Mucosa of rectum (tissue), 2 donors: ENCODE results near the gene GPR55.
"Not testable (repeated sequence)": the region's sequence is repeated elsewhere in the genome, so short reads cannot be mapped to it uniquely, and the experiment has no call there.

ENCODE experiments used
- H3K27ac ChIP-seq, 2 donors: one replicate each; pipeline ENCODE4 v1.7.0; 2013; ENCODE audit warnings: inconsistent platforms in 2 of 2, low read depth in 2 of 2, low read length in 2 of 2
- H3K27me3 ChIP-seq, 2 donors: one replicate each; pipeline ENCODE4 v1.7.0; 2013; ENCODE audit warnings: low read length in 2 of 2; ENCODE audit not compliant: control insufficient read depth in 2 of 2, insufficient read depth in 2 of 2
- H3K36me3 ChIP-seq, 2 donors: one replicate each; pipeline ENCODE4 v1.7.0; 2013; ENCODE audit warnings: low read length in 2 of 2; ENCODE audit not compliant: control insufficient read depth in 2 of 2, insufficient read depth in 2 of 2
- H3K4me1 ChIP-seq, 2 donors: one replicate each; pipeline ENCODE4 v1.7.0; 2013; ENCODE audit warnings: low read length in 2 of 2, mild to moderate bottlenecking in 1 of 2; ENCODE audit not compliant: control insufficient read depth in 2 of 2, insufficient read depth in 2 of 2
- H3K4me3 ChIP-seq, 2 donors: one replicate each; pipeline ENCODE4 v1.7.0; 2013; ENCODE audit warnings: low read length in 2 of 2
- H3K9ac ChIP-seq, 2 donors: one replicate each; pipeline ENCODE4 v1.7.0; 2013; ENCODE audit warnings: low read length in 2 of 2, low read depth in 1 of 2, mild to moderate bottlenecking in 1 of 2
- H3K9me3 ChIP-seq, 2 donors: one replicate each; pipeline ENCODE4 v1.7.0; 2013; ENCODE audit warnings: low read length in 2 of 2; ENCODE audit not compliant: control insufficient read depth in 2 of 2
- donor health status: healthy.
- donor health status: Normal muscosa, but diverticular disease.

The GPR55 gene

DNA sequence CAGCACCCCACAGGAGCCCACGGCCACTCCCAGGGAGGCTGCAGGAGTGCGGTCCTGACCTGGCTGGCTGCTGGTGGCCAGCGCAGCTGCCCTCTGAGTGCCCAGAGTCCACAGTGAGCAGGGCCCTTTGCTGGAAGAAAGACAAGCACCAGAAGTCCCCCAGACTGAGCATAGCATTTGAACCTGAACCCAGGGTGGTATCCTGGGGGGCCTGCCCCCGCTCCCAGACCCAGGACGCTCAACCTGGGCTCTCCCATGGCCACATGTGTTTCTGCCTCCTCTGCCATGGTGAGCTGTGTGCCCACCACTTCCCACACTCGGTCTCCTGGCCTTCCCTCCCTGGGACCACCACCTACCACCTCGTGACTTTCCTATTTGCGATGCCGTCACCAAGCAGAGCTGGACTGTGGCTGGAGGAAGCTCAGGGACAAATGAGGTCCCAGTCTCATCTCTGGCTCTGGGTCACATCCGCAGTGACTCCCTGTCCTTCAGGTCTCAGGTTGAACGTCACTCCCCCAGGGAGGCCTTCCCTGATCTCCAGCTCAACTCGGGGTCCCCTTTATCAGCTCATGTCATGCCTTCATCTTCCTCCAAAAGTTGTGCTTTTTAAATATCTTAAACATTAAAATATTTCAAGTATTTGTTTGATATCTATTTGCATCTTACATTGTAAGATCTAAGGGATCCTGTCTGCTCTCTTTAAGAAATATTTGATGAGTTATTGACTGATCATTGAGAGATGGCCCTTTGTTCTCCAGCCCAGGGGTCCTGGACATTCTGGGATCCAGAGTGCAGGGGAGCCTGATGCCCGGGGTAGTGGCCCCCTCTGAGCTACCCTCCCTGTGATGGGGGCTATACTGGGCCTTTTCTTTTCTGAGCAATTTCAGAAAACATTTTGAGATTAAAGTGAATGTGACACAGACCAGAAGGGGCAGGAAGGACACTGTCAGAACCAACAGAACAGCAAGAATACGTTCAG, 16.4 kb upstream of the GPR55 start:
- no peaks in the 10 kb centered on the region for H3K36me3 ChIP-seq
- H3K27me3 ChIP-seq = no peaks in the 10 kb centered on the region
- no peaks in the 10 kb centered on the region for H3K4me1 ChIP-seq
- H3K27ac ChIP-seq = no peak overlapping the region
- H3K9ac ChIP-seq = no peak overlapping the region
- H3K4me3 ChIP-seq = no peak overlapping the region
- no peaks in the 10 kb centered on the region for H3K9me3 ChIP-seq

GRCh38 chr2:230940471-230940815, 15.4 kb upstream of the GPR55 start:
- H3K27ac ChIP-seq = no peak overlapping the region
- no peaks in the 10 kb centered on the region for H3K9me3 ChIP-seq
- no peak overlapping the region for H3K9ac ChIP-seq
- H3K4me1 ChIP-seq = no peaks in the 10 kb centered on the region
- H3K36me3 ChIP-seq = no peaks in the 10 kb centered on the region
- H3K27me3 ChIP-seq = no peaks in the 10 kb centered on the region
- H3K4me3 ChIP-seq = no peak overlapping the region

- Histone ChIP-seq H3K9me3 (no peaks in the 10 kb centered on the region), H3K4me3 (no peak overlapping the region), H3K27me3 (no peaks in the 10 kb centered on the region), H3K27ac (no peak overlapping the region), H3K36me3 (no peaks in the 10 kb centered on the region), H3K9ac (no peak overlapping the region), H3K4me1 (no peaks in the 10 kb centered on the region)
Observed at GRCh38 chr2:230939691-230940470, 14.8 kb upstream of the GPR55 start.

DNA sequence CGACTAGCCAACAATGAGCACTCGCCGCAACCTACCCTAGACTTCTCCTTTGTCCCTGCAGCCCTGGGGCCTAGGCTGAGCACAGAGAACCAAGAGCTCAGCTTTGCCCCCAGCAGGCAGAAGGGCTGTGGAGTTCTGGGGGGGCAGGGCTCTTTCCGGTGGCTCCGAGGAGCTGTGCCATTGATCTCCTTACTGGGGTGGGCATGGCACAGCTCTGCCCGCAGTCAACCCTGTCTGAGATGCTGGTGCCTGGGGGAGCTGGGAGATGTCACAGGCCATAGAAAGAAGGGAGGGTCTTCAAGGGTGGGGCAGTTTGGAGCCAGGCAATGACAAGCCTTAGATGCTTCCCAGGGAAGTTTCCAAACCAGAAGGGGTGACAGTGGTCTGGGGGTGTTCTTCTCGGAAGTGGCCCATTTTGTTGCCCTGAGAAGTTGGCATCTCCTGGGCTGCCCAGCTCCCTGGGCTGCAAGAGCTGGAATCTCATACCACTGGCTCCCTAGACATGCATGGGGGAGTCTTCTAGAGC, 14.1 kb upstream of the GPR55 start:
- H3K4me3 ChIP-seq = no peak overlapping the region
- no peaks in the 10 kb centered on the region for H3K4me1 ChIP-seq
- no peak overlapping the region for H3K27ac ChIP-seq
- H3K27me3 ChIP-seq = no peaks in the 10 kb centered on the region
- no peak overlapping the region for H3K9ac ChIP-seq
- H3K36me3 ChIP-seq = no peaks in the 10 kb centered on the region
- H3K9me3 ChIP-seq = no peaks in the 10 kb centered on the region

DNA sequence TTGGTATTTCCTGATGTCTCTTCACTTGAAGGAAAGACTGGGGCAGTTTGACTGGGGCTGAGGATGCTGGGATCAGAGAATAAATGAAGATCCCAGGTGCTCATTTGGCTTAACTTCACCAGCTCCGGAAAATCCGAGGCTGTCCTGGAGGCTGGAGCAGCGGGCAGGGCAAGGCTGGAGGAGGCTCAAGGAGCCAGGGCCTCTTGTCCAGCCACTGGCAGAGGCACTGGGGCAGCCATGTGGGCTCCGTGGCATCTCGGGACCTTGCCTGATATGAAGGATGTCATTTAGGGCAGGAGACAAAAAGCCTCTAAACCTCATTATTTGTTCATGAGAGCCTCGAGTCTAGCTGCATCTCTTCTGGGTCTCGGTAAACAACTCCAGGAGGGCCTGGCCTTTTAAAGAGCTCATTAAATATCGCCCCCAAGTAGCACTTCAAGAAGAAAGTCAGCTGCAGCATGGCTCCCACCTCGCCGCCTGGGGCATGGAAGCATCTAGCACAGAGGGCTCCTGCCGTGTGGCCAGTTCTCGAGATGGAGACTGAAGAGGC, 13.5 kb upstream of the GPR55 start:
- H3K27ac ChIP-seq = no peak overlapping the region

GRCh38 chr2:230938098-230938497, 13.1 kb upstream of the GPR55 start:
- Histone ChIP-seq H3K4me3 (no peak overlapping the region), H3K27ac (no peak overlapping the region), H3K36me3 (no peaks in the 10 kb centered on the region), H3K27me3 (no peaks in the 10 kb centered on the region), H3K9ac (no peak overlapping the region), H3K9me3 (no peaks in the 10 kb centered on the region), H3K4me1 (no peaks in the 10 kb centered on the region)

More for the DNA sequence above, 13.5 kb upstream of the GPR55 start:
- H3K4me3 ChIP-seq = no peak overlapping the region
- no peaks in the 10 kb centered on the region for H3K9me3 ChIP-seq
- no peaks in the 10 kb centered on the region for H3K27me3 ChIP-seq
- H3K4me1 ChIP-seq = no peaks in the 10 kb centered on the region
- no peak overlapping the region for H3K9ac ChIP-seq
- H3K36me3 ChIP-seq = no peaks in the 10 kb centered on the region

- Histone ChIP-seq H3K4me3 (no peak overlapping the region), H3K27ac (no peak overlapping the region), H3K4me1 (no peaks in the 10 kb centered on the region), H3K36me3 (no peaks in the 10 kb centered on the region), H3K27me3 (no peaks in the 10 kb centered on the region), H3K9me3 (no peaks in the 10 kb centered on the region), H3K9ac (no peak overlapping the region)
Observed at GRCh38 chr2:230937362-230937761, 12.3 kb upstream of the GPR55 start.

GRCh38 chr2:230936243-230936642, 11.2 kb upstream of the GPR55 start:
- H3K4me3 ChIP-seq, H3K4me1 ChIP-seq, H3K27me3 ChIP-seq, H3K36me3 ChIP-seq, H3K27ac ChIP-seq, H3K9me3 ChIP-seq, H3K9ac ChIP-seq: not testable (repeated sequence)

- H3K27me3 ChIP-seq = no peaks in the 10 kb centered on the region
- H3K9ac ChIP-seq = no peak overlapping the region
- H3K4me1 ChIP-seq = no peaks in the 10 kb centered on the region
- no peak overlapping the region for H3K4me3 ChIP-seq
- no peaks in the 10 kb centered on the region for H3K36me3 ChIP-seq
- H3K9me3 ChIP-seq = no peaks in the 10 kb centered on the region
- no peak overlapping the region for H3K27ac ChIP-seq
Observed at GRCh38 chr2:230935130-230935430, 10.0 kb upstream of the GPR55 start.
